IPS DF 19.7 (cell line): Measurements from ENCODE around the gene EGFL7.
"Not testable (repeated sequence)": the region's sequence is repeated elsewhere in the genome, so short reads cannot be mapped to it uniquely, and the experiment has no call there.

Experiments used
- DNase-seq: peaks from one replicate; pipeline ENCODE4 v3.0.0-alpha.2; 2013; ENCODE audit warnings: low read depth, low spot score

EGFL7 gene

GRCh38 chr9:136624184-136624951 is 38.3 kb upstream of the EGFL7 start:
- DNase-seq = no peak

DNA sequence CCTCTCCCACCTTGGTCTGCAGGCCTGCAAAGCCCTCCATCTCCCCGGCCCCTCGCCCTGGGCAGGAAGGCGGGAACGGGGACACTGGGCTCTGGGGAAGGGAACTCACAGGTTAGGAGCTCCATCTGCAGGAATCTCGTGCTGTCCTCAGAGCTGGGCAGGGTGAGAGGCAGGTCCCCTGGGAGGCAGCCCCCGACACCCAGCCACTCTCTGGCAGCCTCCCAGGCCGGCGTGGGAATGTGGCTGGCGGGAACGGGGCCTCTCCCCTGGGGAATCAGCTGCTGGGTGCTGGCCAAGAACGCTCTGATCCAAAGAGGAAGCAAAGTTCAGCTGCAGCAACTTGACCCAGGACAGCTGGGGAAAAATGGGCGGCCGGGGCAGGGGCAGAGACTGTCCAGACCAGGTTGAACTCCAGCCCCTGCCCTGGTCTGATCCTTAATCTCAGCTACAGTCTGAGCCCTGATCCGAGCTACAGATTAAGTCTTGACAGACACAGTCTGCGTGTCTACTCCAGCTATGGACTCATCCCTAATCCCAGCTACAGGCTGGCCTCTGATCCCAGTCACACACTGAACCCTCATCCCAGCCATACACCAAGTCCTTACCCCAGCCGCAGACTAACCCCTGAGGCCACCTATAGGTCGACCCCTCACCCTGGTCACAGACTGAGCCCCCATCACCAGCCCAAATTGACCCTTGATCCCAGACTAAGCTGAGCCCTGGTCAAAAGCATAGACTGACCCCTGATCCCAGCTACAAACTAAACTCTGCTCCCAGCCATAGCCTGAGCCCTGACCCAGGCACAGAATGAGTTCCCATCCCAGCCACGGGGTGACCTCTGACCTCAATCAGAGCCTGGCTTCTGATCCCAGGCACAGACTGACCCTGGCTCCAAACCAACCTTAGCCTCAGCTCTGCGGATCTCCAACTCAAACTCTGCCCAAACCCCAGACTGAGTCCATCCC is 37.3 kb upstream of the EGFL7 start:
- no peak for DNase-seq

DNA sequence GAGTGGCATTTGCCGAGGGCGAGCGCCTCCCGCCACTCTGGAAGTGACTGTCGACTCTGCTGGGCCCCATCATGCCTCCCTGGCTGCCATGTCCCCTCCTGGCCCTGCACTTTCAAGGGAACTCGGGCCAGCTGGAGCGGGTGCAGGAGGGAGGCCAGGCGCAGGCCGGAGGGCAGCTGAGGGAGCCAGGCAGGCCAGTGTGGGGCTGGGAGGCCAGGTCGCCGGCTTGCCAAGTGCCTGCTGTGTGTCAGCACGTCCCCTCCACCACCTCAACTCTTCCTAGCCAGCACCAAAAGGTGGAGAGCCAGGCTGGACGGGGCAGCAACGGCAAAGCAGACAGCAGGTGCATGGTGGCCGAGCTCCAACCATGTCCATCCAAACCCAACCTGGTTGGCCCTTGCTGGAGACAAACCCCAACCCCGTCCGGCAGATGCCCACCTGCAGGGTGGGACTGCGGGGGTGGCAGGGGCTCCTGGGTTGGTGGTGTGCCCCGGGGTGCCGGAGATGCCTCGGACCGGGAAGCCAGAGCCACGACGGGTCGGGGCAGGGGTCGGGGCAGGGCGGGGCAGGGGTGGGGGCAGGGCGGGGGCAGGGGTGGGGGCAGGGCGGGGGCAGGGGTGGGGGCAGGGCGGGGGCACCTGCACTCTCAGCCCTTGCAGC is 36.5 kb upstream of the EGFL7 start:
- DNase-seq = no peak

DNA sequence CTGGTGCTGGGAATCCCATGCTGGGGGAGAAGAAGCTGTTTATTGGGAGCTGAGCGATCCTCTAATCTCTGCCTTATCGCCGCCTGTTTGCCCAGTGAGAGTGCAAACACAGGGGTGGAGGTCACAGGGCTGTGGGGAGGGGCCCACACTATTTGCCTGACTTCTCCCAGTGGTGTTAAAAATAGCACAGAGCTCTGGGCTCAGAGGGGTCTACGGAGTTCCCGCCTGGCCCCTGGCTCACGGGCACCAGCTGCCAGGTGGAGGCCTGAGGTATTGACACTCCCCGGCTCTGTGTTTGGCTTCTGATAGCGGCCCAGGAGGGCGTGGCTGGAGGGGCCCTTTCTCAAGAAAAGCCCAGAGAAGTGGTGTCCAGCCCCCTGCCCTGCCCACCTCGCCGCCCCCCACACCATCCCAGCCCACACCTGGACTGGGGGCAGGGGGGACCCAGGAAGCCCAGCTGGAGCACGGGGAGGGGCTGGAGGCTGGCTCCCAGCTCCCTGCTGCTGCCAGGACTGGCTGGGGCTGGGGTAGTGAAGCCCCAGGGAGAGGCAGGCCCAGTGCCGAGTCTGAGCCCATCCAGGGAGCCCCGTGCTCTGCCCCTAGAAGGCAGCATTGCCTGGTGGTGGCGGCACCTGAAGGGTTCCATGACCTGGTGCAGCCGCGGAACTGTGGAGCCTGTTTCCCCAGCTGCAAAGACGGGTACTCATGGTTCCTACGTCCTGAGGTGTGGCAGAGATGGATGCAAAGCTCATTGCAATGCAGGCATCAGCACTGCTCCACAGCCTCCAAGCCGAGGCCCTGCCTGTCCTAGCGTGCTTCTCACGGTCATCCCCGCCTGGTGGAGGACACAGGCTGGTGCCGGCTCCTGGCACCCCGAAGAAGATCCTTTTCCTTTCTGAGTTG is 35.7 kb upstream of the EGFL7 start:
- no peak for DNase-seq

GRCh38 chr9:136627703-136628102 is 35.0 kb upstream of the EGFL7 start:
- DNase-seq = no peak

- no peak for DNase-seq
These were observed 34.4 kb upstream of the EGFL7 start for GRCh38 chr9:136628268-136628667.

GRCh38 chr9:136629001-136629878 is 33.5 kb upstream of the EGFL7 start:
- no peak for DNase-seq

GRCh38 chr9:136629879-136630661 is 32.6 kb upstream of the EGFL7 start:
- no peak for DNase-seq

- no peak for DNase-seq
These were observed 32.1 kb upstream of the EGFL7 start for GRCh38 chr9:136630662-136630992.

DNA sequence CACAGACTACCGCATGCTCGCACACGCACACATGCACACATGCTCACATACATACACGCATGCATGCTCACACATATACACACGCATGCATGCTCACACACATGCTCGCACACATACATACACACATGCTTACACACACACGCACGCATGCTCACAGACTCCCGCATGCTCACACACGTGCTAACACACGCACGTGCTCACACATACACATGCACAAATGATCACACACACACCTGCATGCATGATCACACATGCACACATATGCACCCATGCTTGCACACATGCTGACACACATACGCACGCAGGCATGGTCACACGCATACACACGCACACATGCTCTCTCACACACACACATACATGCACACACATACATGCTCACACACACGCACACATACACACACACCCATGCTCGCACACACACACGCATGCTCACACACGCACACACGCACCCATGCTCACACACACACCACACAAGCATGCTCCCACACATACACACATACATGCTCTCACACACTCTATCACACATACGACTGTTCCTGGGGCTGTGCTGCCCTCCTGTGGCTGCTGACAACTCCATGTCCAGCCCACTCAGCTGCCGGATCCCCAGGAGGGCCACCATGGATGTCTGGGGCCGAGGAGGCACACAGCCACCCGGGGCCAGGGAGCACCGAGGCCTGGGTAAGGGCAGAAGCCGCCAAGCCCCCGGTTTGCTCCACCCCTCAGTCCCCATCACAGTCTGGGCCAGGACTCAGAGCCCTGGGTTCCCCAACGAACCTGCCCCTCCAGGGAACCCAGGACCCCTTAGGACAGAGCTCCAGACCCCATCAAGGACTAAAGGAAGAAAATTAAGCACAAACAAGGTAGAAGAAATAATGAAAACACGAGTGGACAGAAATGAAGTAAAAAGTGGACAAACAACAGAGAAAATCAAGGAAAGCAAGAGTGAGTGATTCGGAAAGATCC is 31.4 kb upstream of the EGFL7 start:
- DNase-seq = no peak

GRCh38 chr9:136632072-136632471 is 30.6 kb upstream of the EGFL7 start:
- not testable (repeated sequence) for DNase-seq

DNA sequence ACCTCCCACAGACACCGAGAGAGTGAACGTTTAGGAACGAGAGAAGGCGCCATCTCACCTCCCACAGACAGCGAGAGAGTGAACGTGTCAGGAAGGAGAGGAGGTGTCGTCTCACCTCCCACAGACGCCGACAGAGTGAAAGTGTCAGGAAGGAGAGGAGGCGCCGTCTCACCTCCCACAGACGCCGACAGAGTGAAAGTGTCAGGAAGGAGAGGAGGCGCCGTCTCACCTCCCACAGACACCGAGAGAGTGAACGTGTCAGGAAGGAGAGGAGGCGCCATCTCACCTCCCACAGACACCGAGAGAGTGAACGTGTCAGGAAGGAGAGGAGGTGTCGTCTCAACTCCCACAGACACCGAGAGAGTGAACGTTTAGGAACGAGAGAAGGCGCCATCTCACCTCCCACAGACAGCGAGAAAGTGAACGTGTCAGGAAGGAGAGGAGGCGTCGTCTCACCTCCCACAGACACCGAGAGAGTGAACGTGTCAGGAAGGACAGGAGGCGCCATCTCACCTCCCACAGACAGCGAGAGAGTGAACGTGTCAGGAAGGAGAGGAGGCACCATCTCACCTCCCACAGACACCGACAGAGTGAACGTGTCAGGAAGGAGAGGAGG is 30.1 kb upstream of the EGFL7 start:
- DNase-seq = not testable (repeated sequence)

- DNase-seq = no peak
These were observed 27.8 kb upstream of the EGFL7 start for GRCh38 chr9:136634904-136635303.

GRCh38 chr9:136640171-136641111 is 22.3 kb upstream of the EGFL7 start:
- DNase-seq = no peak

DNA sequence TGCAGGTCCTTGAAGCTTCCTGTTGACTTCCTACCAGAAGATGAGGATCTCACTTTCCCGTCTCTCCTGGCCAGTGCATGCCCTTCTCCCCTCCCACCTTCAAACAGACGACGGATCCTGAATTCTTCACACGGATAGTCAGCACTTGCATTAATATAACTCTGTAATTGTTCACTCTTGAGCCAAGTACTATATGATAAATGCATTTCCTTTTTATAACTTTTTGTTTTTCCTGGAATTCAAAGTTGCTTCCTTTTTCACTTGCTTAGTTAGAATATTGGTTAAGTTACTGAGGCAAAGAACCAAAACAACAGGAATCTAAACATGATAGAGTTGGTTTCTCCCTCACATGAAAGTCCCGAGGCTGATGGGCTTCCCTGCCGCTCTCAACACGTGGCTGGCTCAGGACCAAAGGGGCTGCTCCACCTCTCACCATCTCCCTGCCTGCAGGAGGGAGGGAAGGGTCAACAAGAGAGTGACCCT is 20.2 kb upstream of the EGFL7 start:
- no peak for DNase-seq

GRCh38 chr9:136643596-136644342 is 18.9 kb upstream of the EGFL7 start:
- no peak for DNase-seq
